ENCODE measurements around the gene THBS3.

- TF ChIP-seq CTCF (IDR thresholded peaks at IDR 0.05; ENCODE audit: poor library complexity, severe bottlenecking) (no peak), EZH2 (IDR thresholded peaks at IDR 0.05; ENCODE audit: borderline replicate concordance, insufficient read depth, low read length, poor library complexity, severe bottlenecking) (no peak), POLR2AphosphoS5 (IDR thresholded peaks at IDR 0.05) (peak; percentile 49), TAF1 (IDR thresholded peaks at IDR 0.05; ENCODE audit: low read depth) (no peak), REST (IDR thresholded peaks at IDR 0.05; ENCODE audit: borderline replicate concordance) (no peak), EP300 (conservative IDR thresholded peaks at IDR 0.05; ENCODE audit: poor library complexity, severe bottlenecking) (no peak)
These were observed 33.5 kb upstream of the THBS3 start for GRCh38 chr1:155241069-155241679.

All from neural cell (in vitro differentiated cells).